ENCODE results near the gene KAT8. TPM values are rescaled to one million over a fixed set of nuclear protein-coding genes. Genes with fewer than 3 reads are reported as not detected.

Gene KAT8
- total and polyA plus RNA-seq, 2 of the 13 experiments (the other 11 are each of a cell fraction or from before 2014, with no cell fraction given), result 79.0 to 84.2 TPM

GRCh38 chr16:31106509-31107464 is 10.7 kb upstream of the KAT8 start (continued):
- no peak for TF ChIP-seq ZNF326 (CRISPR knock-in tag; IDR thresholded peaks at IDR 0.05; ENCODE audit: borderline replicate concordance)
- no peak for TF ChIP-seq ZFP82 (CRISPR knock-in tag; IDR thresholded peaks at IDR 0.05; ENCODE audit: borderline replicate concordance)
- no peak for TF ChIP-seq NFKBIZ (CRISPR knock-in tag; IDR thresholded peaks at IDR 0.05)
- peak; percentile 31; the same call in 1 of the 2 replicates for TF ChIP-seq FOXP4 (CRISPR knock-in tag; IDR thresholded peaks at IDR 0.05)
- TF ChIP-seq FOXA1 (IDR thresholded peaks at IDR 0.05), result no peak
- TF ChIP-seq FOXA1 (CRISPR knock-in tag; IDR thresholded peaks at IDR 0.05), result no peak
- TF ChIP-seq PAWR (CRISPR knock-in tag; IDR thresholded peaks at IDR 0.05; ENCODE audit: borderline replicate concordance), result no peak
- TF ChIP-seq ZC3H4 (CRISPR knock-in tag; IDR thresholded peaks at IDR 0.05; ENCODE audit: borderline replicate concordance), result no peak
- no peak for TF ChIP-seq TCF7 (IDR thresholded peaks at IDR 0.05; ENCODE audit: low read depth)
- no peak for TF ChIP-seq SRSF4 (IDR thresholded peaks at IDR 0.05; ENCODE audit: low read depth, low read length, poor library complexity, severe bottlenecking)
- peak; percentile 35 for TF ChIP-seq TEAD3 (CRISPR knock-in tag; optimal IDR thresholded peaks at IDR 0.05; ENCODE audit: borderline replicate concordance)
- TF ChIP-seq, protein P1, sequence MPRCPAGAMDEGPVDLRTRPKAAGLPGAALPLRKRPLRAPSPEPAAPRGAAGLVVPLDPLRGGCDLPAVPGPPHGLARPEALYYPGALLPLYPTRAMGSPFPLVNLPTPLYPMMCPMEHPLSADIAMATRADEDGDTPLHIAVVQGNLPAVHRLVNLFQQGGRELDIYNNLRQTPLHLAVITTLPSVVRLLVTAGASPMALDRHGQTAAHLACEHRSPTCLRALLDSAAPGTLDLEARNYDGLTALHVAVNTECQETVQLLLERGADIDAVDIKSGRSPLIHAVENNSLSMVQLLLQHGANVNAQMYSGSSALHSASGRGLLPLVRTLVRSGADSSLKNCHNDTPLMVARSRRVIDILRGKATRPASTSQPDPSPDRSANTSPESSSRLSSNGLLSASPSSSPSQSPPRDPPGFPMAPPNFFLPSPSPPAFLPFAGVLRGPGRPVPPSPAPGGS (CRISPR knock-in tag; IDR thresholded peaks at IDR 0.05), result no peak
- peak; percentile 58; the same call in 1 of the 2 replicates for TF ChIP-seq ZNF687 (CRISPR knock-in tag; IDR thresholded peaks at IDR 0.05)
- TF ChIP-seq, protein P2, sequence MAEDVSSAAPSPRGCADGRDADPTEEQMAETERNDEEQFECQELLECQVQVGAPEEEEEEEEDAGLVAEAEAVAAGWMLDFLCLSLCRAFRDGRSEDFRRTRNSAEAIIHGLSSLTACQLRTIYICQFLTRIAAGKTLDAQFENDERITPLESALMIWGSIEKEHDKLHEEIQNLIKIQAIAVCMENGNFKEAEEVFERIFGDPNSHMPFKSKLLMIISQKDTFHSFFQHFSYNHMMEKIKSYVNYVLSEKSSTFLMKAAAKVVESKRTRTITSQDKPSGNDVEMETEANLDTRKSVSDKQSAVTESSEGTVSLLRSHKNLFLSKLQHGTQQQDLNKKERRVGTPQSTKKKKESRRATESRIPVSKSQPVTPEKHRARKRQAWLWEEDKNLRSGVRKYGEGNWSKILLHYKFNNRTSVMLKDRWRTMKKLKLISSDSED (CRISPR knock-in tag; IDR thresholded peaks at IDR 0.05), result no peak
- TF ChIP-seq PITX1 (CRISPR knock-in tag; IDR thresholded peaks at IDR 0.05), result no peak; the same call in 1 of the 2 replicates
- peak; percentile 59; the same call in 1 of the 2 replicates for TF ChIP-seq ZNF605 (CRISPR knock-in tag; IDR thresholded peaks at IDR 0.05)
- TF ChIP-seq ZSCAN21 (CRISPR knock-in tag; IDR thresholded peaks at IDR 0.05; ENCODE audit: borderline replicate concordance), result no peak
- TF ChIP-seq ASH2L (IDR thresholded peaks at IDR 0.05; ENCODE audit: insufficient read length, low read depth, low read length), result no peak
- no peak for TF ChIP-seq ZNF207 (IDR thresholded peaks at IDR 0.05; ENCODE audit: borderline replicate concordance)

Measured in HepG2 (cell line).